ENCODE results near the gene PSMD7.
"Not testable (repeated sequence)": the region's sequence is repeated elsewhere in the genome, so short reads cannot be mapped to it uniquely, and the experiment has no call there.

Gene PSMD7

GRCh38 chr16:74315059-74315458 lies 18.4 kb downstream of the PSMD7 start:
- no peak for TF ChIP-seq CTCF (IDR thresholded peaks at IDR 0.05)
- Histone ChIP-seq H3K27me3 (no peaks in the 10 kb centered on the region), H3K9me3 (no peaks in the 10 kb centered on the region), H3K4me1 (no peaks in the 10 kb centered on the region), H3K4me3 (no peak overlapping the region), H3K27ac (no peak overlapping the region), H3K36me3 (peaks cover 0 to 13% (median 0%) of the 10 kb centered on the region in 3 donors)
- intact Hi-C loops (cut with DNase I; ENCODE audit: low total_unique reads), result loop anchor here (10.0 kb wide), 1 partner anchor 120 kb away; no protein-coding TSS in a partner anchor
- no peak for DNase-seq

GRCh38 chr16:74320707-74321106 lies 24.1 kb downstream of the PSMD7 start:
- Histone ChIP-seq H3K4me1 (no peaks in the 10 kb centered on the region), H3K27ac (no peak overlapping the region), H3K4me3 (no peak overlapping the region), H3K36me3 (peaks cover 0 to 20% (median 6%) of the 10 kb centered on the region in 3 donors), H3K27me3 (no peaks in the 10 kb centered on the region), H3K9me3 (no peaks in the 10 kb centered on the region)
- intact Hi-C loops (cut with DNase I; ENCODE audit: low total_unique reads), result no loop called here
- no peak for TF ChIP-seq CTCF (IDR thresholded peaks at IDR 0.05)
- no peak for DNase-seq

- intact Hi-C loops (cut with DNase I; ENCODE audit: low total_unique reads), result no loop called here
- Histone ChIP-seq H3K4me1 (no peaks in the 10 kb centered on the region), H3K27ac (no peak overlapping the region), H3K4me3 (no peak overlapping the region), H3K27me3 (no peaks in the 10 kb centered on the region), H3K9me3 (no peaks in the 10 kb centered on the region), H3K36me3 (peaks cover 0 to 24% (median 13%) of the 10 kb centered on the region in 3 donors)
- no peak for TF ChIP-seq CTCF (IDR thresholded peaks at IDR 0.05)
- DNase-seq, result peak in 1 of 2 donors; percentile 31
These were observed 24.7 kb downstream of the PSMD7 start for GRCh38 chr16:74321356-74321755.

GRCh38 chr16:74322301-74322710 lies 25.7 kb downstream of the PSMD7 start:
- no peak for TF ChIP-seq CTCF (IDR thresholded peaks at IDR 0.05)
- no peaks in the 10 kb centered on the region for H3K27me3 ChIP-seq
- H3K4me1 ChIP-seq, result no peaks in the 10 kb centered on the region
- H3K4me3 ChIP-seq, result no peak overlapping the region
- DNase-seq, result no peak
- H3K36me3 ChIP-seq, result peaks cover 0 to 29% (median 19%) of the 10 kb centered on the region in 3 donors
- H3K27ac ChIP-seq, result no peak overlapping the region
- no peaks in the 10 kb centered on the region for H3K9me3 ChIP-seq
- intact Hi-C loops (cut with DNase I; ENCODE audit: low total_unique reads), result no loop called here

- H3K4me3 ChIP-seq; intact Hi-C loops (cut with DNase I; ENCODE audit: low total_unique reads); H3K9me3 ChIP-seq; H3K4me1 ChIP-seq; H3K27ac ChIP-seq; DNase-seq; H3K27me3 ChIP-seq: not testable (repeated sequence)
- peaks cover 0 to 43% (median 27%) of the 10 kb centered on the region in 3 donors for H3K36me3 ChIP-seq
These were observed 28.2 kb downstream of the PSMD7 start for GRCh38 chr16:74324777-74325176.

- H3K27ac ChIP-seq, result no peak overlapping the region
- intact Hi-C loops (cut with DNase I; ENCODE audit: low total_unique reads), result no loop called here
These were observed 29.0 kb downstream of the PSMD7 start for GRCh38 chr16:74325641-74326040.

GRCh38 chr16:74328346-74328745 lies 31.7 kb downstream of the PSMD7 start:
- intact Hi-C loops (cut with DNase I; ENCODE audit: low total_unique reads); DNase-seq; H3K27ac ChIP-seq; H3K9me3 ChIP-seq; H3K4me1 ChIP-seq; H3K4me3 ChIP-seq; H3K27me3 ChIP-seq: not testable (repeated sequence)
- H3K36me3 ChIP-seq, result peaks cover 27 to 71% (median 56%) of the 10 kb centered on the region in 3 donors

More at GRCh38 chr16:74325641-74326040, 29.0 kb downstream of the PSMD7 start:
- Histone ChIP-seq H3K27me3 (no peaks in the 10 kb centered on the region), H3K9me3 (no peaks in the 10 kb centered on the region), H3K4me3 (no peak overlapping the region), H3K36me3 (peaks cover 5 to 50% (median 32%) of the 10 kb centered on the region in 3 donors), H3K4me1 (no peaks in the 10 kb centered on the region)
- DNase-seq, result no peak
- TF ChIP-seq CTCF (IDR thresholded peaks at IDR 0.05), result no peak

GRCh38 chr16:74332469-74332868 lies 35.9 kb downstream of the PSMD7 start:
- H3K4me1 ChIP-seq; H3K27me3 ChIP-seq; H3K4me3 ChIP-seq; H3K9me3 ChIP-seq; intact Hi-C loops (cut with DNase I; ENCODE audit: low total_unique reads); H3K27ac ChIP-seq; DNase-seq: not testable (repeated sequence)
- peaks cover 47 to 70% (median 57%) of the 10 kb centered on the region in 3 donors for H3K36me3 ChIP-seq

- H3K9me3 ChIP-seq; H3K4me3 ChIP-seq; intact Hi-C loops (cut with DNase I; ENCODE audit: low total_unique reads); DNase-seq; H3K27ac ChIP-seq; H3K27me3 ChIP-seq; H3K4me1 ChIP-seq: not testable (repeated sequence)
- peaks cover 48 to 79% (median 73%) of the 10 kb centered on the region in 3 donors for H3K36me3 ChIP-seq
These were observed 40.9 kb downstream of the PSMD7 start for GRCh38 chr16:74337506-74337905.

All from tibial artery (tissue), 4 donors.